WTC11 (cell line): ENCODE results near the gene RUSC2. TPM values are rescaled to one million over a fixed set of nuclear protein-coding genes. Genes with fewer than 3 reads are reported as not detected.

Experiments used
- ATAC-seq: fragments of 200-7000 bp; cut with Tn5 transposase; 2 replicates; pipeline ENCODE4 v1.10.0; 2021; ENCODE audit warnings: mild to moderate bottlenecking, moderate library complexity
- CTCF ChIA-PET: fragments of 300-600 bp; sonication (Branson Sonifier 250); formaldehyde crosslinking; loops from one replicate; lab custom pipeline; 2021; ENCODE audit warnings: antibody characterized with exemption; lab: Charles Lee
- POLR2A ChIA-PET: fragments of 350-600 bp; sonication (Branson Sonifier 250); formaldehyde crosslinking; loops from one replicate; lab custom pipeline; 2021; ENCODE audit warnings: antibody characterized with exemption; lab: Charles Lee
- DNase-seq: peaks from one replicate; pipeline ENCODE4 v3.0.0; 2021; ENCODE audit warnings: low spot score
- H3K27ac Mint-ChIP-seq: 2 replicates; pipeline ENCODE4 v1.8.0; 2021; ENCODE audit warnings: mixed read lengths
- H3K27me3 Mint-ChIP-seq: 2 replicates; pipeline ENCODE4 v1.8.0; 2021; ENCODE audit warnings: low read depth, mild to moderate bottlenecking, moderate library complexity, mixed read lengths
- H3K36me3 Mint-ChIP-seq: 2 replicates; pipeline ENCODE4 v1.8.0; 2021; ENCODE audit warnings: mixed read lengths
- H3K4me1 Mint-ChIP-seq: 2 replicates; pipeline ENCODE4 v1.8.0; 2022; ENCODE audit warnings: mixed read lengths
- H3K4me3 Mint-ChIP-seq: 2 replicates; pipeline ENCODE4 v1.8.0; 2021; ENCODE audit warnings: mild to moderate bottlenecking, moderate library complexity, mixed read lengths
- H3K9me3 Mint-ChIP-seq: 2 replicates; pipeline ENCODE4 v1.8.0; 2021; ENCODE audit warnings: mixed read lengths
- CREB1 ChIP-seq: sonication (generic); formaldehyde crosslinking; IDR thresholded peaks from 2 replicates; pipeline ENCODE4 v1.8.0; 2023; ENCODE audit warnings: mild to moderate bottlenecking, missing genetic modification reagents
- NFE2L1 ChIP-seq: sonication (generic); formaldehyde crosslinking; IDR thresholded peaks from 2 replicates; pipeline ENCODE4 v1.8.1; 2023; ENCODE audit warnings: missing genetic modification reagents
- OVOL2 ChIP-seq: fragments of 250-450 bp; sonication (Bioruptor Pico); IDR thresholded peaks from 2 replicates; pipeline ENCODE4 v1.9.0; 2021; ENCODE audit warnings: mild to moderate bottlenecking, borderline replicate concordance
- SMAD4 ChIP-seq: sonication (generic); formaldehyde crosslinking; IDR thresholded peaks from 2 replicates; pipeline ENCODE4 v1.8.0; 2022; ENCODE audit warnings: mild to moderate bottlenecking, missing genetic modification reagents
- SOX15 ChIP-seq: fragments of 250-450 bp; sonication (Bioruptor Pico); IDR thresholded peaks from 2 replicates; pipeline ENCODE4 v1.9.0; 2021; ENCODE audit warnings: mild to moderate bottlenecking
- TP53 ChIP-seq: sonication (generic); formaldehyde crosslinking; IDR thresholded peaks from 2 replicates; pipeline ENCODE4 v1.8.1; 2023; ENCODE audit warnings: mild to moderate bottlenecking, missing genetic modification reagents
- ZNF396 ChIP-seq: fragments of 250-450 bp; sonication (Bioruptor Pico); IDR thresholded peaks from 2 replicates; pipeline ENCODE4 v1.8.0; 2021; ENCODE audit warnings: mild to moderate bottlenecking, moderate library complexity, borderline replicate concordance
- total RNA-seq: library from RNA; stranded (reverse); gene quantifications from 3 replicates; pipeline ENCODE4 v1.2.3, GENCODE V29; 2021
- TF ChIP-seq, protein P1 (sequence below): sonication (generic); formaldehyde crosslinking; IDR thresholded peaks from 2 replicates; pipeline ENCODE4 v1.8.1; 2022; ENCODE audit warnings: mild to moderate bottlenecking, moderate library complexity, missing genetic modification reagents
- TF ChIP-seq, protein P2 (sequence below): sonication (generic); formaldehyde crosslinking; IDR thresholded peaks from 2 replicates; pipeline ENCODE4 v1.8.0; 2022; ENCODE audit warnings: missing genetic modification reagents
- TF ChIP-seq, protein P3 (sequence below): sonication (generic); formaldehyde crosslinking; conservative IDR thresholded peaks from 2 replicates; pipeline ENCODE4 v1.8.1; 2022; ENCODE audit warnings: mild to moderate bottlenecking, missing genetic modification reagents
- TF ChIP-seq, protein P4 (sequence below): fragments of 250-450 bp; sonication (Bioruptor Pico); IDR thresholded peaks from 2 replicates; pipeline ENCODE4 v1.8.0; 2021; ENCODE audit warnings: mild to moderate bottlenecking
- TF ChIP-seq, protein P5 (sequence below): sonication (generic); formaldehyde crosslinking; IDR thresholded peaks from 2 replicates; pipeline ENCODE4 v1.8.1; 2023; ENCODE audit warnings: mild to moderate bottlenecking, missing genetic modification reagents

Gene RUSC2
- total RNA-seq, 1 experiment from 2014 or later, result 9.4 TPM

DNA sequence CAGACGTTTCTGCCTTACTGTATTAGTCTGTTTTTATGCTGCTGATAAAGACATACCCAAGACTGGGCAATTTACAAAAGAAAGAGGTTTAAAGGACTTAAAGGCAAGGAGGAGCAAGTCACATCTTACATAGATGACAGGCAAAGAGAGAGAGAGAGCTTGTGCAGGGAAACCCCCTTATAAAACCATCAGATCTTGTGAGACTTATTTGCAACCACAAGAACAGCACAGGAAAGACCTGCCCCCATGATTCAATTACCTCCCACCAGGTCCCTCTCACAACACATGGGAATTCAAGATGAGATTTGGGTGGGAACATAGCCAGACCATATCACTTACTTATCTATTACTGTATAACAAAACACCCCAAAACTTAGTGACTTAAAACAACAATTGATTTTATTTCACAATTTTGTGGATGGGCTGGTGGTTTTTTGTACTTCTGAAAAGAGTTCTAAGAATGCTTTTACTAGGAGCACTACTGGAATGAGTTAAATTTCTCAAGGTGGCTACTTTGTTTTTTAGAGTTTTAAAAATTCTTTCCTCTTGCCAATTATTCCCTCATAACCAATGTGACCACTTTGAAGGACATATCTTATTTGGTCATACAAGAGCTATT, 10.3 kb downstream of the RUSC2 start (continued):
- TF ChIP-seq, protein P1, sequence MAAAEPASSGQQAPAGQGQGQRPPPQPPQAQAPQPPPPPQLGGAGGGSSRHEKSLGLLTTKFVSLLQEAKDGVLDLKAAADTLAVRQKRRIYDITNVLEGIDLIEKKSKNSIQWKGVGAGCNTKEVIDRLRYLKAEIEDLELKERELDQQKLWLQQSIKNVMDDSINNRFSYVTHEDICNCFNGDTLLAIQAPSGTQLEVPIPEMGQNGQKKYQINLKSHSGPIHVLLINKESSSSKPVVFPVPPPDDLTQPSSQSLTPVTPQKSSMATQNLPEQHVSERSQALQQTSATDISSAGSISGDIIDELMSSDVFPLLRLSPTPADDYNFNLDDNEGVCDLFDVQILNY (CRISPR knock-in tag), result no peak
- TF ChIP-seq, protein P2, sequence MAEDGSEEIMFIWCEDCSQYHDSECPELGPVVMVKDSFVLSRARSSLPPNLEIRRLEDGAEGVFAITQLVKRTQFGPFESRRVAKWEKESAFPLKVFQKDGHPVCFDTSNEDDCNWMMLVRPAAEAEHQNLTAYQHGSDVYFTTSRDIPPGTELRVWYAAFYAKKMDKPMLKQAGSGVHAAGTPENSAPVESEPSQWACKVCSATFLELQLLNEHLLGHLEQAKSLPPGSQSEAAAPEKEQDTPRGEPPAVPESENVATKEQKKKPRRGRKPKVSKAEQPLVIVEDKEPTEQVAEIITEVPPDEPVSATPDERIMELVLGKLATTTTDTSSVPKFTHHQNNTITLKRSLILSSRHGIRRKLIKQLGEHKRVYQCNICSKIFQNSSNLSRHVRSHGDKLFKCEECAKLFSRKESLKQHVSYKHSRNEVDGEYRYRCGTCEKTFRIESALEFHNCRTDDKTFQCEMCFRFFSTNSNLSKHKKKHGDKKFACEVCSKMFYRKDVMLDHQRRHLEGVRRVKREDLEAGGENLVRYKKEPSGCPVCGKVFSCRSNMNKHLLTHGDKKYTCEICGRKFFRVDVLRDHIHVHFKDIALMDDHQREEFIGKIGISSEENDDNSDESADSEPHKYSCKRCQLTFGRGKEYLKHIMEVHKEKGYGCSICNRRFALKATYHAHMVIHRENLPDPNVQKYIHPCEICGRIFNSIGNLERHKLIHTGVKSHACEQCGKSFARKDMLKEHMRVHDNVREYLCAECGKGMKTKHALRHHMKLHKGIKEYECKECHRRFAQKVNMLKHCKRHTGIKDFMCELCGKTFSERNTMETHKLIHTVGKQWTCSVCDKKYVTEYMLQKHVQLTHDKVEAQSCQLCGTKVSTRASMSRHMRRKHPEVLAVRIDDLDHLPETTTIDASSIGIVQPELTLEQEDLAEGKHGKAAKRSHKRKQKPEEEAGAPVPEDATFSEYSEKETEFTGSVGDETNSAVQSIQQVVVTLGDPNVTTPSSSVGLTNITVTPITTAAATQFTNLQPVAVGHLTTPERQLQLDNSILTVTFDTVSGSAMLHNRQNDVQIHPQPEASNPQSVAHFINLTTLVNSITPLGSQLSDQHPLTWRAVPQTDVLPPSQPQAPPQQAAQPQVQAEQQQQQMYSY (CRISPR knock-in tag), result no peak
- no peak for TF ChIP-seq OVOL2
- no peak for TF ChIP-seq CREB1 (CRISPR knock-in tag)

DNA sequence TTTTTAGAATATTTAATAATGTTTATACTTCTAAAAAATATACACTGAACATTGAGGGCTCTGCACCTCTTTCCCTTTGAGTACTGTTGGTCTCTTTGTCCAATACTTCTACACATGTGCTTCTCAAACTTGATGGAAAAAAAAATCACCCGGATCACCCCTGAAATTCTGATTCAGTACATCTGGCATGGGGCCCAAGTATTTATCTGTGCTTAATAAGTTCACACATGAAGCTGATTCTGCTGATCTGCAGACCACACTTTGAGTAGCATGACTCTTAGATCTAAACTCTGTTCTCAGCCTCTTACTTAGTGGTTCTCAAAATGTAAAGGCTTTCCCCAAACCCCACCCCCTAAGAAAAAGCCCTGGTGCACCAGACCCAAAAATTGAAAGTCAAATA, 12.0 kb downstream of the RUSC2 start:
- Mint-ChIP-seq H3K9me3 (peaks cover 32% of the 10 kb centered on the region), H3K4me3 (no peak overlapping the region), H3K27me3 (no peaks in the 10 kb centered on the region), H3K27ac (no peak overlapping the region), H3K4me1 (no peaks in the 10 kb centered on the region), H3K36me3 (peaks cover 12% of the 10 kb centered on the region)
- TF ChIP-seq, protein P3, sequence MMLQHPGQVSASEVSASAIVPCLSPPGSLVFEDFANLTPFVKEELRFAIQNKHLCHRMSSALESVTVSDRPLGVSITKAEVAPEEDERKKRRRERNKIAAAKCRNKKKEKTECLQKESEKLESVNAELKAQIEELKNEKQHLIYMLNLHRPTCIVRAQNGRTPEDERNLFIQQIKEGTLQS (CRISPR knock-in tag), result no peak
- no peak for TF ChIP-seq SMAD4
- DNase-seq (no peak), ATAC-seq (no peak)
- POLR2A ChIA-PET, result no interaction called here
- CTCF ChIA-PET, result no interaction called here

DNA sequence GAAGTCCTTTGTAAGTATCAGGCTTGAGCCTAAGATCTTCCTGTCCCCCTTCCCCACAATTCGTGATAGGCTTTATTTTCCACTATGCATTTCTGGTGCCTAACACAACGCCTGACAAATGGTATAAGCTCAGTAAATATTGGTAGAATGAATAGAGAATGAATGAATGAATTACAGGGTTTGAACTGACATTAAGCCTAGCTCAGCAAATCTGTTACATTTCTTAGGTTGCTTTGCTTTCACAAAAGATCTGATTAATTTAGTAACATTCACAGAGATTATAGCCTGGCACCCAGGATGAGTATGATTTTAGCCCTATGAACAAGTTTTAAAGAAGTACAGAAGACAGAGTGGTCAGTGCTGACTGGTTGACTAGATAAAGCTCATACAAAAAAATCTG, 16.4 kb downstream of the RUSC2 start:
- Mint-ChIP-seq H3K4me3 (no peak overlapping the region), H3K4me1 (peaks cover 3% of the 10 kb centered on the region; the same call in 1 of the 2 replicates), H3K36me3 (peaks cover 5% of the 10 kb centered on the region), H3K9me3 (peaks cover 11% of the 10 kb centered on the region), H3K27me3 (no peaks in the 10 kb centered on the region), H3K27ac (no peak overlapping the region)
- no peak for TF ChIP-seq SOX15 (CRISPR knock-in tag)
- TF ChIP-seq TP53 (CRISPR knock-in tag), result no peak
- no peak for TF ChIP-seq ZNF396 (CRISPR knock-in tag)
- TF ChIP-seq, protein P4, sequence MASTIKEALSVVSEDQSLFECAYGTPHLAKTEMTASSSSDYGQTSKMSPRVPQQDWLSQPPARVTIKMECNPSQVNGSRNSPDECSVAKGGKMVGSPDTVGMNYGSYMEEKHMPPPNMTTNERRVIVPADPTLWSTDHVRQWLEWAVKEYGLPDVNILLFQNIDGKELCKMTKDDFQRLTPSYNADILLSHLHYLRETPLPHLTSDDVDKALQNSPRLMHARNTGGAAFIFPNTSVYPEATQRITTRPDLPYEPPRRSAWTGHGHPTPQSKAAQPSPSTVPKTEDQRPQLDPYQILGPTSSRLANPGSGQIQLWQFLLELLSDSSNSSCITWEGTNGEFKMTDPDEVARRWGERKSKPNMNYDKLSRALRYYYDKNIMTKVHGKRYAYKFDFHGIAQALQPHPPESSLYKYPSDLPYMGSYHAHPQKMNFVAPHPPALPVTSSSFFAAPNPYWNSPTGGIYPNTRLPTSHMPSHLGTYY (CRISPR knock-in tag), result no peak
- TF ChIP-seq, protein P1 (CRISPR knock-in tag), result no peak
- CTCF ChIA-PET, result interaction anchor here (0.7 to 1.1 kb wide), 5 partner anchors 48 to 250 kb away, joined by 3 read pairs; no protein-coding TSS in a partner anchor
- POLR2A ChIA-PET, result no interaction called here
- ATAC-seq (no peak), DNase-seq (no peak)

DNA sequence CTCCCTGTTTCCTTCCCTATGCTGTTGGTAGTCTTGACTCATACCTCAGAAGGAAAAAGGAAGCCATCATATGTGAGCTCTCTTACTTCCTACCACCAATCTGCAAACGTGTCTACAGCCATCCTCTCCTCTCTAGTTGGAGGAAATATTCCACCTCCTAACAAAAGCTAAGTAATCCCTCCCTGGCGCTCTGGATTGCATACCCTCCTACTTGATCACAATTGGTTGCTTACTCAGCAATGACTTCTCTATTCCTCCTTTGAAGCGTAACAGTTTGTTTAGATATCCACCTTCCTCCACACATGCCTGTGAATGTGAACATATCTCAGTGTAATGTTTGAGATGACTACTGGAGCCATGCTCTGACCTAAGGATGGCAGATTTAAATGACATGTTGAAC, 18.2 kb downstream of the RUSC2 start:
- POLR2A ChIA-PET, result no interaction called here
- Mint-ChIP-seq H3K4me3 (no peak overlapping the region), H3K9me3 (peaks cover 11% of the 10 kb centered on the region), H3K36me3 (peaks cover 5% of the 10 kb centered on the region), H3K4me1 (peaks cover 3% of the 10 kb centered on the region; the same call in 1 of the 2 replicates), H3K27ac (no peak overlapping the region), H3K27me3 (no peaks in the 10 kb centered on the region)
- ATAC-seq, result no peak
- no peak for TF ChIP-seq NFE2L1 (CRISPR knock-in tag)
- TF ChIP-seq, protein P5, sequence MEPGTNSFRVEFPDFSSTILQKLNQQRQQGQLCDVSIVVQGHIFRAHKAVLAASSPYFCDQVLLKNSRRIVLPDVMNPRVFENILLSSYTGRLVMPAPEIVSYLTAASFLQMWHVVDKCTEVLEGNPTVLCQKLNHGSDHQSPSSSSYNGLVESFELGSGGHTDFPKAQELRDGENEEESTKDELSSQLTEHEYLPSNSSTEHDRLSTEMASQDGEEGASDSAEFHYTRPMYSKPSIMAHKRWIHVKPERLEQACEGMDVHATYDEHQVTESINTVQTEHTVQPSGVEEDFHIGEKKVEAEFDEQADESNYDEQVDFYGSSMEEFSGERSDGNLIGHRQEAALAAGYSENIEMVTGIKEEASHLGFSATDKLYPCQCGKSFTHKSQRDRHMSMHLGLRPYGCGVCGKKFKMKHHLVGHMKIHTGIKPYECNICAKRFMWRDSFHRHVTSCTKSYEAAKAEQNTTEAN (CRISPR knock-in tag), result no peak
- no peak for DNase-seq
- CTCF ChIA-PET, result interaction anchor here (1.4 kb wide), 3 partner anchors 12 to 45 kb away, joined by 4 to 8 read pairs (median 5); no protein-coding TSS in a partner anchor
